Stimulated activated effector memory CD8-positive, alpha-beta T cell treated with anti-CD3 and anti-CD28 coated beads, Interleukin-12 subunit alpha, Interleukin-12 subunit beta, amount 100 ng/mL, for 72 hours (primary cell): ENCODE data around the gene SOX5.

Source experiments
- ATAC-seq: fragments of 150-1000 bp; cut with Tn5 transposase; 2 replicates; pipeline ENCODE4 v1.10.0; 2021
- DNase-seq, 2 donors: peaks; one replicate each; pipeline ENCODE4 v3.0.0; 2021 to 2022; ENCODE audit warnings: low spot score in 2 of 2
- H3K27ac Mint-ChIP-seq: one replicate; pipeline ENCODE4 v1.8.0; 2022; ENCODE audit warnings: mild to moderate bottlenecking, mixed read lengths
- H3K36me3 Mint-ChIP-seq: one replicate; pipeline ENCODE4 v1.8.0; 2022; ENCODE audit warnings: mild to moderate bottlenecking, mixed read lengths
- H3K4me1 Mint-ChIP-seq: one replicate; pipeline ENCODE4 v1.8.0; 2022; ENCODE audit warnings: mixed read lengths
- H3K4me3 Mint-ChIP-seq: one replicate; pipeline ENCODE4 v1.8.0; 2022; ENCODE audit warnings: mild to moderate bottlenecking, mixed read lengths
- H3K9me3 Mint-ChIP-seq: one replicate; pipeline ENCODE4 v1.8.0; 2022; ENCODE audit warnings: mixed read lengths

The SOX5 gene

DNA sequence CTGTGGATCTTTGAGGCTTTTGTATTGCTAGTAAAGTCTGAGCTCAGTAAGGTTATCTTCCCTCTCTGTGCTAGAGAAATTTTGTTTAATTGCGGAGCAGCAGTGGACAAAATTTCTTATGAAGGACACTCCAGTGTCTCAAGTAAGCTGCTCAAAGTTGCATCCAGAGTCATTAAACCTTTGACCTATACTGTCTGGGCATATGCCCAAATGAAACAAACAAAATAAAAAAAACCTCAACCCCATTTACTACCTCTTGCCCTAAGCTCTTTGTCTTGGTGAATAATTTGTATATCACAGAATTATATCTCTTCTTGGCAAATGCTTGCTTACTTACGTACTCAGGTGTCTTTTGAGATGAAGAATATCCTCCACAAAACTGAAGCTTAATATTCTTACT lies 465.2 kb downstream of the SOX5 start:
- Mint-ChIP-seq H3K36me3 (no peaks in the 10 kb centered on the region), H3K9me3 (peaks cover 7% of the 10 kb centered on the region), H3K4me3 (no peak overlapping the region), H3K4me1 (no peaks in the 10 kb centered on the region), H3K27ac (no peak overlapping the region)
- DNase-seq = no peak
- ATAC-seq = no peak

DNA sequence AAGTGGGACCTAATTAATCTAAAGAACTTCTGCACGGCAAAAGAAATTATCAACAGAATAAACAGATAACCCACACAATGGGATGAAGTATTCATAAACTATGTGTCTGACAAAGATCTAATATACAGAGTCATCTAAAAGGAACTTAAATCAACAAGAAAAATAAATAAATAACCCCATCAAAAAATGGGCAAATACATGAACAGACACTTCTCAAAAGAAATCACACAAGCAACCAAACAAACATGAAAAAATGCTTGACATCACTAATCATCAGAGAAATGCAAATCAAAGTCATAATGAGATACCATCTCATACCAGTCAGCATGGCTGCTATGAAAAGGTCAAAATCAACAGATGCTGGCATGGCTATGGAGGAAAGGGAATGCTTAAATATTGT lies 466.9 kb downstream of the SOX5 start:
- peaks cover 11% of the 10 kb centered on the region for H3K9me3 Mint-ChIP-seq
- no peak overlapping the region for H3K4me3 Mint-ChIP-seq
- DNase-seq = no peak
- ATAC-seq = no peak
- no peaks in the 10 kb centered on the region for H3K36me3 Mint-ChIP-seq
- H3K4me1 Mint-ChIP-seq = no peaks in the 10 kb centered on the region
- H3K27ac Mint-ChIP-seq = no peak overlapping the region
